Smooth muscle cell (in vitro differentiated cells): ENCODE results near the gene CASZ1. TPM values are rescaled to one million over a fixed set of nuclear protein-coding genes. Genes with fewer than 3 reads are reported as not detected.

ENCODE experiments used
- DNase-seq: peaks from one replicate; lab custom pipeline; 2025; ENCODE audit not compliant: unreplicated experiment; lab: John Stamatoyannopoulos, UW
- H2AFZ ChIP-seq: fragments of 200-600 bp; sonication (generic); 2 replicates; pipeline ENCODE4 v1.6.0; 2016; ENCODE audit warnings: antibody characterized with exemption, low read depth, mild to moderate bottlenecking
- H3F3A ChIP-seq: fragments of 200-600 bp; sonication (generic); 2 replicates; pipeline ENCODE4 v1.6.0; 2017; ENCODE audit warnings: antibody characterized with exemption, low read depth
- H3K27ac ChIP-seq: fragments of 200-600 bp; sonication (generic); 2 replicates; pipeline ENCODE4 v1.5.1; 2016; ENCODE audit warnings: low read depth, mild to moderate bottlenecking
- H3K27me3 ChIP-seq: fragments of 200-600 bp; sonication (generic); 2 replicates; pipeline ENCODE4 v1.6.1; 2016; ENCODE audit warnings: low read depth, mild to moderate bottlenecking
- H3K36me3 ChIP-seq: fragments of 200-600 bp; sonication (generic); 2 replicates; pipeline ENCODE4 v1.5.1; 2016; ENCODE audit warnings: low read depth
- H3K4me1 ChIP-seq: fragments of 200-600 bp; sonication (generic); 2 replicates; pipeline ENCODE4 v1.5.1; 2016; ENCODE audit warnings: low read depth
- H3K4me2 ChIP-seq: fragments of 200-600 bp; sonication (generic); 2 replicates; pipeline ENCODE4 v1.6.0; 2016; ENCODE audit warnings: mild to moderate bottlenecking
- H3K4me3 ChIP-seq: fragments of 200-600 bp; sonication (generic); 2 replicates; pipeline ENCODE4 v1.5.1; 2016; ENCODE audit warnings: mild to moderate bottlenecking
- H3K79me2 ChIP-seq: fragments of 200-600 bp; sonication (generic); 2 replicates; pipeline ENCODE4 v1.6.0; 2016; ENCODE audit warnings: low read depth, mild to moderate bottlenecking
- H3K9ac ChIP-seq: fragments of 200-600 bp; sonication (generic); 2 replicates; pipeline ENCODE4 v1.6.0; 2016; ENCODE audit warnings: low read depth
- H3K9me3 ChIP-seq: fragments of 200-600 bp; sonication (generic); replicated peaks from 2 replicates; pipeline ENCODE4 v1.5.1; 2016; ENCODE audit warnings: low read depth
- H4K20me1 ChIP-seq: fragments of 200-600 bp; sonication (generic); 2 replicates; pipeline ENCODE4 v1.6.0; 2016; ENCODE audit warnings: low read depth
- WGBS: methylation state at CpG from one replicate; pipeline ENCODE4 v1.1.7; 2016; ENCODE audit warnings: low lambda C conversion rate; 5-methylcytosine and 5-hydroxymethylcytosine counted together
- polyA plus RNA-seq: library from polyadenylated mRNA; unstranded; fragments of >200 nt; fragmentation: Nextera tagmentation; extraction: Ambion mirVana; gene quantifications from 2 replicates; pipeline ENCODE4 v1.2.1, GENCODE V29; 2016
- total RNA-seq: library from RNA; depleted of rRNA; stranded (reverse); fragments of >200 nt; gene quantifications from 2 replicates; pipeline ENCODE4 v1.2.3, GENCODE V29; 2014
- TF ChIP-seq, protein P1 (sequence below): fragments of 200-600 bp; sonication (generic); IDR thresholded peaks from 2 replicates; pipeline ENCODE4 v1.5.1; 2017; ENCODE audit warnings: borderline replicate concordance, mild to moderate bottlenecking, antibody characterized with exemption; ENCODE audit not compliant: insufficient read depth, poor library complexity, severe bottlenecking

CASZ1 gene
- total and polyA plus RNA-seq, 2 experiments from 2014 or later = 0.70 to 1.9 TPM

DNA sequence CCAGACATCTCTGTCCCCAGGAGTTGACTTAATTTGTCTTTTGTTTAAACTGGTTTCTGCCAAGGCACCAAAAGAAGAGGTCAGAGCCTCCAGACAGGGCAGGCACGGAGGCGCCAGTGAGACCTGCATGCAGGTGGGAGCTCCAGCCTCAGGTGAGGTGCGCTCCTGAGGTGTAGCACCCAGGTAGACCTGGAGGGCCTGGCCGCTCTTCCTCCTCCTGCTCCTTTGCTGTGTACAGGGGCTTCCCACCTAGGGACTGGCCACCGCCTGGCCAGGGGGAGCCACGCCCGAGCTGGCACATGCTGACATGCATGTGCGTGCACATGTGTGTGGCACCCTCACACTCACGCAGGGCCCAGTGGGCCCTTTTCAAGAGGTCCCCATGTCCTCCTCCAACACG is 163.0 kb downstream of the CASZ1 start:
- peaks cover 11% of the 10 kb centered on the region for H3K27me3 ChIP-seq
- TF ChIP-seq, protein P1, sequence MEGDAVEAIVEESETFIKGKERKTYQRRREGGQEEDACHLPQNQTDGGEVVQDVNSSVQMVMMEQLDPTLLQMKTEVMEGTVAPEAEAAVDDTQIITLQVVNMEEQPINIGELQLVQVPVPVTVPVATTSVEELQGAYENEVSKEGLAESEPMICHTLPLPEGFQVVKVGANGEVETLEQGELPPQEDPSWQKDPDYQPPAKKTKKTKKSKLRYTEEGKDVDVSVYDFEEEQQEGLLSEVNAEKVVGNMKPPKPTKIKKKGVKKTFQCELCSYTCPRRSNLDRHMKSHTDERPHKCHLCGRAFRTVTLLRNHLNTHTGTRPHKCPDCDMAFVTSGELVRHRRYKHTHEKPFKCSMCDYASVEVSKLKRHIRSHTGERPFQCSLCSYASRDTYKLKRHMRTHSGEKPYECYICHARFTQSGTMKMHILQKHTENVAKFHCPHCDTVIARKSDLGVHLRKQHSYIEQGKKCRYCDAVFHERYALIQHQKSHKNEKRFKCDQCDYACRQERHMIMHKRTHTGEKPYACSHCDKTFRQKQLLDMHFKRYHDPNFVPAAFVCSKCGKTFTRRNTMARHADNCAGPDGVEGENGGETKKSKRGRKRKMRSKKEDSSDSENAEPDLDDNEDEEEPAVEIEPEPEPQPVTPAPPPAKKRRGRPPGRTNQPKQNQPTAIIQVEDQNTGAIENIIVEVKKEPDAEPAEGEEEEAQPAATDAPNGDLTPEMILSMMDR = no peak
- H3K9ac ChIP-seq = no peak overlapping the region
- no peaks in the 10 kb centered on the region for H3F3A ChIP-seq
- DNase-seq = no peak
- H3K36me3 ChIP-seq = no peaks in the 10 kb centered on the region
- no peak overlapping the region for H3K27ac ChIP-seq
- H3K9me3 ChIP-seq = no peaks in the 10 kb centered on the region
- no peaks in the 10 kb centered on the region for H4K20me1 ChIP-seq
- no peaks in the 10 kb centered on the region for H3K79me2 ChIP-seq
- H3K4me2 ChIP-seq = no peak overlapping the region
- no peak overlapping the region for H2AFZ ChIP-seq
- WGBS = 98% methylated on average over 10 of the region's 10 CpGs
- H3K4me3 ChIP-seq = no peak overlapping the region
- peaks cover 18% of the 10 kb centered on the region for H3K4me1 ChIP-seq

DNA sequence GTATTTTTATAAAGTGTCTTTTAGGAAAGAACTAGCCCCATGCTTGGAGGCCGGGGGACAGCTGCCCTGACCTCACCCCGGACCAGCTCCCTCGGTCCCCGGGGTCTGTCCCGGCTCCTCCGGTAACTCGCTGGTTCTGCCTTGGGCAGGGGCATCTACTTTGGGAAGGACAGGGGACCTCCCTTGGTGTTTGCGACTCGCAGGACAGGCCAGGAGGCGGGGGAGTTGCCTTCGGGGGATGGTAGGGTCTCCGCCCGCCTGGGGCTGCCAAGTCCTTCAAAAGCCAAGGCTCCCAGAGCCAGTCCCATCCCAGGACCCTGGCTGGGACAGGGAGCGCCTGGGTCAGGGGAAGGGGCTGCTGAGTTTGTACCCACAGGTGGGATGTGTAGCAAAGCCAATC is 163.8 kb downstream of the CASZ1 start:
- no peaks in the 10 kb centered on the region for H3K36me3 ChIP-seq
- H3K9ac ChIP-seq = no peak overlapping the region
- TF ChIP-seq, protein P1 = no peak
- H3K9me3 ChIP-seq = no peaks in the 10 kb centered on the region
- WGBS = 80% methylated on average over 14 of the region's 14 CpGs
- H3K4me1 ChIP-seq = peaks cover 12% of the 10 kb centered on the region
- H2AFZ ChIP-seq = no peak overlapping the region
- no peak overlapping the region for H3K4me3 ChIP-seq
- no peaks in the 10 kb centered on the region for H3F3A ChIP-seq
- H3K79me2 ChIP-seq = no peaks in the 10 kb centered on the region
- H4K20me1 ChIP-seq = no peaks in the 10 kb centered on the region
- no peak overlapping the region for H3K4me2 ChIP-seq
- no peak for DNase-seq
- peaks cover 5% of the 10 kb centered on the region for H3K27me3 ChIP-seq
- no peak overlapping the region for H3K27ac ChIP-seq

DNA sequence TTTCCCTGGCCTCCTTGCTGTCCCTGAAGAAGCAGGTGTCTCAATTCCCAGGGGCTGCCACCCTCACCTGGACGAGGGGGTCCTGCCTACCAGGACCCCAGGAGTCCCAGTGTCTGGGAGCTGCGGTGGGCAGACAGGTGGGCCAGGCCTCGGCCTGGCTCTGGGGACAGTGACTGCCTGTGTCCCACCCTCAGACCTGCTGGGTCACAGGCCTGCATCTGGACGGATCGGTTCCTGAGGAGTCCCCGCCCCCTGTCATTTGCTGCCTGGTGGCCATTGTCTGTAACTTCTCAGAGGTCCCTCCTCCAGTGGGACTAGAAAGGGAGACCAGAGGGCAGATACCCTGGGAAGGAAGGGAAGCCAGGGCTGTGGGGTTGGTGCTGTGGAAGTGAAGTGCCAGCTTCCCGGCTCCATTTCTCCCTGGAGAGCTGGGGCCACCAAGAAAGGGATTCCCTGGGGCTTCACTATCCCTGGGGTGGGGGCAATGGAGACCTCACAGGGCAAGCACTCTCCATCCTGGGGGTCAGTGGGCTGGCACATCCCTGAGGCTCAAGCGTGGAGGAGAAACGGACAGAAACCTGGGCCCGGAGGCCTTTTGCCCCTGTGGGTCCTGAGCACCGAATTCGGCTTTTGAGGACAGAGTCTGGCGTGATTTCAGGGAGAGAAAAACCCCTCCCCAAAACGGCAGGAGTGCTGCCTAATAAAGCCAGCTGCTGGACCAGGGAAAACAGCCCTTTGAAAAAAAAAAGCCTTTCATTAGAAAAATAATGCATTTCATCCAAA is 164.4 kb downstream of the CASZ1 start:
- Histone ChIP-seq H3K27ac (no peak overlapping the region), H3K4me2 (no peak overlapping the region), H2AFZ (no peak overlapping the region), H3F3A (no peaks in the 10 kb centered on the region), H3K4me3 (no peak overlapping the region), H3K27me3 (no peaks in the 10 kb centered on the region), H3K4me1 (peaks cover 12% of the 10 kb centered on the region), H3K9me3 (no peaks in the 10 kb centered on the region), H4K20me1 (no peaks in the 10 kb centered on the region), H3K9ac (no peak overlapping the region), H3K36me3 (no peaks in the 10 kb centered on the region), H3K79me2 (no peaks in the 10 kb centered on the region)
- 80% methylated on average over 14 of the region's 14 CpGs for WGBS
- TF ChIP-seq, protein P1 = no peak
- DNase-seq = no peak
